NT2/D1 (cell line): ENCODE measurements around the gene DNAJC1.
A peak's percentile ranks its signal among the peaks of the same experiment; 100 is the strongest.

Experiments used
- DNase-seq: peaks from one replicate; pipeline ENCODE4 v3.0.0-alpha.2; 2011; ENCODE audit warnings: low read depth, low spot score
- H3K27me3 ChIP-seq: 2 replicates; pipeline ENCODE4 v1.6.0; 2011; ENCODE audit warnings: mild to moderate bottlenecking; ENCODE audit not compliant: insufficient read length, insufficient read depth
- H3K36me3 ChIP-seq: 2 replicates; pipeline ENCODE4 v1.6.1; 2011; ENCODE audit warnings: mild to moderate bottlenecking, low read length, mixed read lengths; ENCODE audit not compliant: insufficient read depth, insufficient read length
- H3K4me1 ChIP-seq: 2 replicates; pipeline ENCODE4 v1.5.1; 2011; ENCODE audit not compliant: insufficient read depth, insufficient read length
- H3K4me3 ChIP-seq: 2 replicates; pipeline ENCODE4 v1.5.1; 2011; ENCODE audit warnings: low read depth; ENCODE audit not compliant: insufficient read length
- H3K9ac ChIP-seq: 2 replicates; pipeline ENCODE4 v1.6.0; 2011; ENCODE audit warnings: low read depth; ENCODE audit not compliant: insufficient read length
- H3K9me3 ChIP-seq: 2 replicates; pipeline ENCODE4 v1.5.1; 2011; ENCODE audit warnings: mild to moderate bottlenecking, low read length; ENCODE audit not compliant: insufficient read depth
- SUZ12 ChIP-seq: IDR thresholded peaks from 2 replicates; pipeline ENCODE4 v1.6.1; 2011; ENCODE audit not compliant: insufficient read length, insufficient read depth; ENCODE audit errors: extremely low read depth
- YY1 ChIP-seq: IDR thresholded peaks from 2 replicates; pipeline ENCODE4 v1.6.1; 2011; ENCODE audit not compliant: insufficient read length, insufficient read depth
- ZNF274 ChIP-seq: IDR thresholded peaks from 2 replicates; pipeline ENCODE4 v1.6.1; 2011; ENCODE audit warnings: mild to moderate bottlenecking, low read depth, low read length

Gene DNAJC1

GRCh38 chr10:21757185-21757901 lies 246.2 kb downstream of the DNAJC1 start:
- peaks cover 27% of the 10 kb centered on the region for H3K4me1 ChIP-seq
- no peaks in the 10 kb centered on the region for H3K27me3 ChIP-seq
- no peak overlapping the region for H3K9ac ChIP-seq
- no peak overlapping the region for H3K4me3 ChIP-seq
- no peaks in the 10 kb centered on the region for H3K9me3 ChIP-seq
- no peak for TF ChIP-seq ZNF274
- no peak for TF ChIP-seq SUZ12
- no peak for TF ChIP-seq YY1
- no peak for DNase-seq
- H3K36me3 ChIP-seq, result peaks cover 7% of the 10 kb centered on the region

GRCh38 chr10:21756707-21757106 lies 246.8 kb downstream of the DNAJC1 start:
- peaks cover 7% of the 10 kb centered on the region for H3K36me3 ChIP-seq
- H3K9me3 ChIP-seq, result no peaks in the 10 kb centered on the region
- no peaks in the 10 kb centered on the region for H3K27me3 ChIP-seq
- H3K4me1 ChIP-seq, result peaks cover 31% of the 10 kb centered on the region
- TF ChIP-seq SUZ12 (no peak), ZNF274 (no peak), YY1 (no peak)
- H3K9ac ChIP-seq, result no peak overlapping the region
- H3K4me3 ChIP-seq, result no peak overlapping the region
- no peak for DNase-seq

GRCh38 chr10:21754410-21755011 lies 249.0 kb downstream of the DNAJC1 start:
- Histone ChIP-seq H3K4me3 (no peak overlapping the region), H3K9ac (peak overlapping the region; percentile 36), H3K4me1 (peaks cover 33% of the 10 kb centered on the region), H3K36me3 (peaks cover 7% of the 10 kb centered on the region), H3K27me3 (no peaks in the 10 kb centered on the region), H3K9me3 (no peaks in the 10 kb centered on the region)
- no peak for DNase-seq
- TF ChIP-seq ZNF274 (no peak), SUZ12 (no peak), YY1 (no peak)

GRCh38 chr10:21753497-21754270 lies 249.8 kb downstream of the DNAJC1 start:
- no peaks in the 10 kb centered on the region for H3K36me3 ChIP-seq
- no peak overlapping the region for H3K4me3 ChIP-seq
- H3K4me1 ChIP-seq, result peaks cover 33% of the 10 kb centered on the region
- H3K9ac ChIP-seq, result peak overlapping the region; percentile 64
- DNase-seq, result no peak
- H3K9me3 ChIP-seq, result no peaks in the 10 kb centered on the region
- no peak for TF ChIP-seq SUZ12
- no peak for TF ChIP-seq YY1
- TF ChIP-seq ZNF274, result no peak
- no peaks in the 10 kb centered on the region for H3K27me3 ChIP-seq

GRCh38 chr10:21751341-21752310 lies 251.9 kb downstream of the DNAJC1 start:
- DNase-seq, result peak; percentile 32
- H3K4me1 ChIP-seq, result peaks cover 20% of the 10 kb centered on the region

GRCh38 chr10:21750424-21750823 lies 253.1 kb downstream of the DNAJC1 start:
- TF ChIP-seq YY1 (no peak), SUZ12 (no peak), ZNF274 (no peak)
- Histone ChIP-seq H3K9ac (no peak overlapping the region), H3K27me3 (no peaks in the 10 kb centered on the region), H3K4me1 (peaks cover 22% of the 10 kb centered on the region), H3K9me3 (no peaks in the 10 kb centered on the region), H3K36me3 (peaks cover 6% of the 10 kb centered on the region), H3K4me3 (no peak overlapping the region)
- no peak for DNase-seq

More at GRCh38 chr10:21751341-21752310, 251.9 kb downstream of the DNAJC1 start:
- H3K36me3 ChIP-seq, result peaks cover 3% of the 10 kb centered on the region
- H3K9ac ChIP-seq, result peak overlapping the region; percentile 64
- TF ChIP-seq YY1, result no peak
- no peak for TF ChIP-seq ZNF274
- TF ChIP-seq SUZ12, result no peak
- H3K9me3 ChIP-seq, result no peaks in the 10 kb centered on the region
- H3K27me3 ChIP-seq, result no peaks in the 10 kb centered on the region
- no peak overlapping the region for H3K4me3 ChIP-seq
